Left forelimb (tissue), 1 donor: ENCODE measurements around the gene CPNE7.

Experiments
- DNase-seq: peaks from one replicate; pipeline ENCODE4 v3.0.0-alpha.2; 2018; ENCODE audit warnings: low spot score

CPNE7 gene

GRCh38 chr16:89549007-89549700 lies 26.4 kb upstream of the CPNE7 start:
- no peak for DNase-seq

GRCh38 chr16:89550421-89551007 lies 25.0 kb upstream of the CPNE7 start:
- DNase-seq, result no peak

- DNase-seq, result no peak
These were observed 23.2 kb upstream of the CPNE7 start for GRCh38 chr16:89552329-89552728.

- DNase-seq, result no peak
These were observed 22.6 kb upstream of the CPNE7 start for GRCh38 chr16:89552913-89553312.

GRCh38 chr16:89553733-89554132 lies 21.8 kb upstream of the CPNE7 start:
- no peak for DNase-seq

GRCh38 chr16:89554343-89554742 lies 21.2 kb upstream of the CPNE7 start:
- DNase-seq, result no peak

- DNase-seq, result no peak
These were observed 20.3 kb upstream of the CPNE7 start for GRCh38 chr16:89555265-89555664.

- no peak for DNase-seq
These were observed 19.8 kb upstream of the CPNE7 start for GRCh38 chr16:89555780-89556179.

- DNase-seq, result peak; percentile 80
These were observed 18.5 kb upstream of the CPNE7 start for GRCh38 chr16:89556750-89557689.

- no peak for DNase-seq
These were observed 17.7 kb upstream of the CPNE7 start for GRCh38 chr16:89557690-89558490.

GRCh38 chr16:89560378-89561141 lies 15.0 kb upstream of the CPNE7 start, which contains the start of gene RPL13:
Gene RPL13, plus strand, starts transcription at chr16:89560682. Its CDS starts 278 bp downstream, at chr16:89560960.
- peak; percentile 95 for DNase-seq

- DNase-seq, result no peak
These were observed 14.2 kb upstream of the CPNE7 start for GRCh38 chr16:89561142-89561883.

- DNase-seq, result no peak
These were observed 13.5 kb upstream of the CPNE7 start for GRCh38 chr16:89561884-89562599.

GRCh38 chr16:89562939-89563338 lies 12.6 kb upstream of the CPNE7 start:
- no peak for DNase-seq

GRCh38 chr16:89563639-89564392 lies 11.7 kb upstream of the CPNE7 start:
- no peak for DNase-seq

- DNase-seq, result no peak
These were observed 10.9 kb upstream of the CPNE7 start for GRCh38 chr16:89564476-89565255.

- no peak for DNase-seq
These were observed 10.4 kb upstream of the CPNE7 start for GRCh38 chr16:89565256-89565505.
